ENCODE results near the gene PCSK4. TPM values are rescaled to one million over a fixed set of nuclear protein-coding genes. Genes with fewer than 3 reads are reported as not detected.

Gene PCSK4
- total and polyA plus RNA-seq, 10 of the 15 experiments (the other 5 are each of a cell fraction or from before 2014, with no cell fraction given), result 0.27 to 0.99 (median 0.40) TPM; not detected in 3

DNA sequence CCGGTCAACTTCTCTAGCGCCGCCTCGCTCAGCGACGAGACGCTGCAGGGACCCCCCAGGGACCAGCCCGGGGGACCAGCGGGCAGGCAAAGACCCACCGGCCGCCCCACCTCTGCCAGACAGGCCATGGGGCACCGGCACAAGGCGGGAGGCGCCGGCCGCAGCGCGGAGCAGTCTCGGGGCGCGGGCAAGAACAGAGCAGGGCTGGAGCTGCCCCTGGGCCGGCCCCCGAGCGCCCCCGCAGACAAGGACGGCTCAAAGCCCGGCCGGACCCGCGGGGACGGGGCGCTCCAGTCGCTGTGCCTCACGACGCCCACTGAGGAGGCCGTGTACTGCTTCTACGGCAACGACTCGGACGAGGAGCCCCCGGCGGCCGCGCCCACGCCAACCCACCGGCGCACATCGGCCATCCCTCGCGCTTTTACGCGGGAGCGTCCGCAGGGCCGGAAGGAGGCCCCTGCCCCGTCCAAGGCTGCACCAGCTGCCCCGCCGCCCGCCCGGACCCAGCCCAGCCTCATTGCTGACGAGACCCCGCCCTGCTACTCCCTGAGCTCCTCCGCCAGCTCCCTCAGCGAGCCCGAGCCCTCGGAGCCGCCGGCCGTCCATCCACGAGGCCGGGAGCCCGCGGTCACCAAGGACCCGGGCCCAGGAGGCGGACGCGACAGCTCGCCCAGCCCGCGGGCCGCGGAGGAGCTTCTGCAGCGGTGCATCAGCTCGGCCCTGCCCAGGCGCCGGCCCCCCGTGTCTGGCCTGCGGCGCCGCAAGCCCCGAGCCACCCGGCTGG, 22.5 kb downstream of the PCSK4 start:
- no peak overlapping the region for H2AFZ ChIP-seq (ENCODE audit: control insufficient read depth, low read depth, low read length)
- intact Hi-C loops (cut with micrococcal nuclease; ENCODE audit: unreplicated experiment) (no loop called here), in situ Hi-C loops (cut with MboI) (no loop called here)
- DNase-seq (ENCODE audit: low read depth, low spot score) (no peak), FAIRE-seq (no peak), ATAC-seq (no peak)
- H3K4me2 ChIP-seq (ENCODE audit: control insufficient read depth, insufficient read depth), result no peak overlapping the region
- H3K4me3 ChIP-seq, result no peak overlapping the region
- RAD21 ChIA-PET (ENCODE audit: unreplicated experiment), result no interaction called here
- H3K9me3 ChIP-seq (replicated peaks; ENCODE audit: control insufficient read depth, insufficient read depth, low read length), result no peaks in the 10 kb centered on the region
- no peaks in the 10 kb centered on the region for H3K36me3 ChIP-seq (ENCODE audit: control insufficient read depth in 2 of 2, insufficient read depth in 2 of 2, low read length in 1 of 2)
- SMC1A ChIA-PET (ENCODE audit: uncharacterized antibody, unreplicated experiment), result no interaction called here
- peaks cover 7% of the 10 kb centered on the region for H3K4me1 ChIP-seq (ENCODE audit: control insufficient read depth, insufficient read depth, low read length)
- no TSS peak for BruUV-seq (replicated peaks)
- TF ChIP-seq SREBF2 (IDR thresholded peaks at IDR 0.05; ENCODE audit: low read length) (no peak), POLR2A (IDR thresholded peaks at IDR 0.05; ENCODE audit: low read depth, low read length) (0 out of 2 replicates have a peak, but pooled peaks have one; percentile 31)
- peaks cover 7% of the 10 kb centered on the region for H4K20me1 ChIP-seq (ENCODE audit: control insufficient read depth, insufficient read depth)
- POLR2A ChIA-PET, result no interaction called here
- H3K27me3 ChIP-seq (replicated peaks in 1 of 2; ENCODE audit: control insufficient read depth in 2 of 2, insufficient read depth in 2 of 2, low read length in 1 of 2), result peaks cover 10 to 27% of the 10 kb centered on the region in 2 experiments
- no peaks in the 10 kb centered on the region for H3K79me2 ChIP-seq (ENCODE audit: control insufficient read depth, insufficient read depth, low read length)
- CTCF ChIA-PET, result no interaction called here
- 12% methylated on average over 92 of the region's 92 CpGs for WGBS (ENCODE audit: insufficient coverage, insufficient replicate concordance, low lambda C conversion rate, missing lambda C conversion rate)
- H3K27ac ChIP-seq (ENCODE audit: control insufficient read depth, insufficient read depth), result no peak overlapping the region
- no peak overlapping the region for H3K9ac ChIP-seq (ENCODE audit: control insufficient read depth, insufficient read depth, low read length)

DNA sequence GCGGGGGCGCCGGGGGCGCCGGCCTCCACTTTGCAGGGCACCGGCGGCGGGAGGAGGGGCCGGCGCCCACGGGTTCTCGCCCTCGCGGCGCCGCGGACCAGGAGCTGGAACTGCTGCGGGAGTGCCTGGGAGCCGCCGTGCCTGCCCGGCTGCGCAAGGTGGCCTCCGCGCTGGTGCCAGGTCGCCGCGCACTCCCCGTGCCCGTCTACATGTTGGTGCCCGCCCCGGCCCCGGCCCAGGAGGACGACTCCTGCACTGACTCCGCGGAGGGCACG, 23.0 kb downstream of the PCSK4 start:
- CTCF ChIA-PET, result no interaction called here
- Histone ChIP-seq H3K9ac (ENCODE audit: control insufficient read depth, insufficient read depth, low read length) (no peak overlapping the region), H3K27ac (ENCODE audit: control insufficient read depth, insufficient read depth) (no peak overlapping the region), H3K36me3 (ENCODE audit: control insufficient read depth in 2 of 2, insufficient read depth in 2 of 2, low read length in 1 of 2) (no peaks in the 10 kb centered on the region), H3K4me1 (ENCODE audit: control insufficient read depth, insufficient read depth, low read length) (peaks cover 7% of the 10 kb centered on the region), H3K9me3 (replicated peaks; ENCODE audit: control insufficient read depth, insufficient read depth, low read length) (no peaks in the 10 kb centered on the region), H3K4me2 (ENCODE audit: control insufficient read depth, insufficient read depth) (no peak overlapping the region), H3K79me2 (ENCODE audit: control insufficient read depth, insufficient read depth, low read length) (no peaks in the 10 kb centered on the region), H3K4me3 (no peak overlapping the region), H4K20me1 (ENCODE audit: control insufficient read depth, insufficient read depth) (peaks cover 7% of the 10 kb centered on the region), H3K27me3 (replicated peaks in 1 of 2; ENCODE audit: control insufficient read depth in 2 of 2, insufficient read depth in 2 of 2, low read length in 1 of 2) (peaks cover 10 to 27% of the 10 kb centered on the region in 2 experiments), H2AFZ (ENCODE audit: control insufficient read depth, low read depth, low read length) (no peak overlapping the region)
- POLR2A ChIA-PET, result no interaction called here
- no peak for FAIRE-seq
- BruUV-seq (replicated peaks), result no TSS peak
- SMC1A ChIA-PET (ENCODE audit: uncharacterized antibody, unreplicated experiment), result no interaction called here
- in situ Hi-C loops (cut with MboI), result no loop called here
- ATAC-seq, result no peak
- WGBS (ENCODE audit: insufficient coverage, insufficient replicate concordance, low lambda C conversion rate, missing lambda C conversion rate), result 9% methylated on average over 20 of the region's 36 CpGs
- RAD21 ChIA-PET (ENCODE audit: unreplicated experiment), result no interaction called here
- intact Hi-C loops (cut with micrococcal nuclease; ENCODE audit: unreplicated experiment), result no loop called here
- DNase-seq (ENCODE audit: low read depth, low spot score), result no peak
- TF ChIP-seq JUND (IDR thresholded peaks at IDR 0.05; ENCODE audit: low read depth, low read length) (no peak), ATF7 (IDR thresholded peaks at IDR 0.05; ENCODE audit: low read depth) (no peak), TCF12 (IDR thresholded peaks at IDR 0.05; ENCODE audit: low read depth, low read length) (no peak), JUNB (IDR thresholded peaks at IDR 0.05) (no peak), SIN3A (IDR thresholded peaks at IDR 0.05; ENCODE audit: low read depth, low read length) (no peak), MYB (IDR thresholded peaks at IDR 0.05; ENCODE audit: borderline replicate concordance, low read depth, low read length) (no peak)
- TF ChIP-seq, protein P1, sequence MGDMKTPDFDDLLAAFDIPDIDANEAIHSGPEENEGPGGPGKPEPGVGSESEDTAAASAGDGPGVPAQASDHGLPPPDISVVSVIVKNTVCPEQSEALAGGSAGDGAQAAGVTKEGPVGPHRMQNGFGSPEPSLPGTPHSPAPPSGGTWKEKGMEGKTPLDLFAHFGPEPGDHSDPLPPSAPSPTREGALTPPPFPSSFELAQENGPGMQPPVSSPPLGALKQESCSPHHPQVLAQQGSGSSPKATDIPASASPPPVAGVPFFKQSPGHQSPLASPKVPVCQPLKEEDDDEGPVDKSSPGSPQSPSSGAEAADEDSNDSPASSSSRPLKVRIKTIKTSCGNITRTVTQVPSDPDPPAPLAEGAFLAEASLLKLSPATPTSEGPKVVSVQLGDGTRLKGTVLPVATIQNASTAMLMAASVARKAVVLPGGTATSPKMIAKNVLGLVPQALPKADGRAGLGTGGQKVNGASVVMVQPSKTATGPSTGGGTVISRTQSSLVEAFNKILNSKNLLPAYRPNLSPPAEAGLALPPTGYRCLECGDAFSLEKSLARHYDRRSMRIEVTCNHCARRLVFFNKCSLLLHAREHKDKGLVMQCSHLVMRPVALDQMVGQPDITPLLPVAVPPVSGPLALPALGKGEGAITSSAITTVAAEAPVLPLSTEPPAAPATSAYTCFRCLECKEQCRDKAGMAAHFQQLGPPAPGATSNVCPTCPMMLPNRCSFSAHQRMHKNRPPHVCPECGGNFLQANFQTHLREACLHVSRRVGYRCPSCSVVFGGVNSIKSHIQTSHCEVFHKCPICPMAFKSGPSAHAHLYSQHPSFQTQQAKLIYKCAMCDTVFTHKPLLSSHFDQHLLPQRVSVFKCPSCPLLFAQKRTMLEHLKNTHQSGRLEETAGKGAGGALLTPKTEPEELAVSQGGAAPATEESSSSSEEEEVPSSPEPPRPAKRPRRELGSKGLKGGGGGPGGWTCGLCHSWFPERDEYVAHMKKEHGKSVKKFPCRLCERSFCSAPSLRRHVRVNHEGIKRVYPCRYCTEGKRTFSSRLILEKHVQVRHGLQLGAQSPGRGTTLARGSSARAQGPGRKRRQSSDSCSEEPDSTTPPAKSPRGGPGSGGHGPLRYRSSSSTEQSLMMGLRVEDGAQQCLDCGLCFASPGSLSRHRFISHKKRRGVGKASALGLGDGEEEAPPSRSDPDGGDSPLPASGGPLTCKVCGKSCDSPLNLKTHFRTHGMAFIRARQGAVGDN (IDR thresholded peaks at IDR 0.05), result no peak
- TF ChIP-seq, protein P2, sequence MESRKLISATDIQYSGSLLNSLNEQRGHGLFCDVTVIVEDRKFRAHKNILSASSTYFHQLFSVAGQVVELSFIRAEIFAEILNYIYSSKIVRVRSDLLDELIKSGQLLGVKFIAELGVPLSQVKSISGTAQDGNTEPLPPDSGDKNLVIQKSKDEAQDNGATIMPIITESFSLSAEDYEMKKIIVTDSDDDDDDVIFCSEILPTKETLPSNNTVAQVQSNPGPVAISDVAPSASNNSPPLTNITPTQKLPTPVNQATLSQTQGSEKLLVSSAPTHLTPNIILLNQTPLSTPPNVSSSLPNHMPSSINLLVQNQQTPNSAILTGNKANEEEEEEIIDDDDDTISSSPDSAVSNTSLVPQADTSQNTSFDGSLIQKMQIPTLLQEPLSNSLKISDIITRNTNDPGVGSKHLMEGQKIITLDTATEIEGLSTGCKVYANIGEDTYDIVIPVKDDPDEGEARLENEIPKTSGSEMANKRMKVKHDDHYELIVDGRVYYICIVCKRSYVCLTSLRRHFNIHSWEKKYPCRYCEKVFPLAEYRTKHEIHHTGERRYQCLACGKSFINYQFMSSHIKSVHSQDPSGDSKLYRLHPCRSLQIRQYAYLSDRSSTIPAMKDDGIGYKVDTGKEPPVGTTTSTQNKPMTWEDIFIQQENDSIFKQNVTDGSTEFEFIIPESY (IDR thresholded peaks at IDR 0.05), result no peak
- TF ChIP-seq, protein P3, sequence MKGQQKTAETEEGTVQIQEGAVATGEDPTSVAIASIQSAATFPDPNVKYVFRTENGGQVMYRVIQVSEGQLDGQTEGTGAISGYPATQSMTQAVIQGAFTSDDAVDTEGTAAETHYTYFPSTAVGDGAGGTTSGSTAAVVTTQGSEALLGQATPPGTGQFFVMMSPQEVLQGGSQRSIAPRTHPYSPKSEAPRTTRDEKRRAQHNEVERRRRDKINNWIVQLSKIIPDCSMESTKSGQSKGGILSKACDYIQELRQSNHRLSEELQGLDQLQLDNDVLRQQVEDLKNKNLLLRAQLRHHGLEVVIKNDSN (IDR thresholded peaks at IDR 0.05; ENCODE audit: borderline replicate concordance, extremely low read length, insufficient read depth, low read depth, low read length), result no peak

Measured in GM12878 (cell line).